ENCODE data around the gene EHBP1. TPM values are rescaled to one million over a fixed set of nuclear protein-coding genes. Genes with fewer than 3 reads are reported as not detected.
A peak's percentile ranks its signal among the peaks of the same experiment; 100 is the strongest.

Gene EHBP1
- total RNA-seq, 1 donor from 2014 or later = 27.6 TPM

DNA sequence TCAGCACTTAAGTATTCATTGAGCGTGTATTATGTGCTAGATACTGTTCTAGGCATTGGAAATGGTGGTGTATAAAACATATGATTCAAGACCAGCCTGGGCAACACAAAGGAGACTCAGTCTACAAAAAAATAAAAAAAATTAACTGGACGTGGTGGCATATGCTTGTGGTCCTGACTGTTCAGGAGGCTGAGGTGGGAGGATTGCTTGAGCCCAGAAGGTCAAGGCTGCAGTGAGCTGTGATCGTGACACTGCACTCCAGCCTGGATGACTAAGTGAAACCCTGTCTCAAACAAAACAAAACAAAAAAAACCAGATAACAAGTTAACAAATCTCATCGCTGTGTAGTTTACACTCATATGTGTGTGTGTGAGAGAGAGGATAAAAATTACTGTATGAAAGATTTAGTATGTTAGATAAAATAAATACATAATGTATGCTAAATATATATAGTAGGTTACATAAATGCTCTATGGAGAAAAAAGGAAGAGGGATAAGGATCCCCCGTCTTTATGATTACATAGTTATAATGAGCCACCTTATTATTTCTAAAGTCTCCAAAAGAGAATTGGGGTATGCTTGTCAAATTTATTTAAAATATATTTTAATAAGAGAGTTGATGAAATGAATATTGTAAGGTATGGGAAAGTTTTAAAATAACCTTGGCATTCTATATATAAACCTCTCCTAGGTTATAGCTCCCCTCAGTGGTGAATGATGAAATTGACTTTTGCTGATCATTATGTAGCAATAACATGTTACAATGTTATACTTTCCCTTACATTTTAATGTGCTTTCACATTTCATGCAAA, 69.2 kb downstream of the EHBP1 start:
- DNase-seq (ENCODE audit: low read depth) = peak; percentile 51

DNA sequence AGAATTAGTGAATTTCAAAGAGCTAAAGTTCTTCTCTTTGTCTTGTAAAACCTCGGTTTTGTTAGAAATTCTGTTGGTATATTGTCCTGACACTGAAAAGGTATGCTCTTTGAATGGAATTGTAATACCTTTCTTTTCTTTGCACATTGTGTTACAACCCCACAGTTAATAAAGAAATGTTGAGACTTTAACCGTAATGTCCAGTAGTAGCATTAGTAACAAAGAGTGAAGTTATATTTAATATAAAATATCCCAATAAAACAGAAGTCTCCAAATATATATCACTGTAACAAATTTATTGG, 69.8 kb downstream of the EHBP1 start:
- no peak for DNase-seq (ENCODE audit: low read depth)

DNA sequence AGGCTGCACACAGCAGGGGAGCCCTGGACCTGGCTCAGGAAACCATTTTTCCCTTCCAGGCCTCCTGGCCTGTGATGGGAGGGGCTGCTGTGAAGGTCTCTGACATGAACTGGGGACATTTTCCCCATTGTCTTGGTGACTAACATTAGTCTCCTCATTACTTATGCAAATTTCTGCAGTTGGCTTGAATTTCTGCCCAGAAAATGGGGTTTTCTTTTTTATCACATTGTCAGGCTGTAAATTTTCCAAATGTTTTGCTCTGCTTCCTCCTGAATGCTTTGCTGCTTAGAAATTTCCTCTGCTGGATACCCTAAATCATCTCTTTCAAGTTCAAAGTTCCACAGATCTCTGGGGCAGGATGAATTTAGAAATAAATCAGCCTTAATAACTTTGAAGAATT, 78.2 kb downstream of the EHBP1 start:
- no peak for DNase-seq (ENCODE audit: low read depth)

DNA sequence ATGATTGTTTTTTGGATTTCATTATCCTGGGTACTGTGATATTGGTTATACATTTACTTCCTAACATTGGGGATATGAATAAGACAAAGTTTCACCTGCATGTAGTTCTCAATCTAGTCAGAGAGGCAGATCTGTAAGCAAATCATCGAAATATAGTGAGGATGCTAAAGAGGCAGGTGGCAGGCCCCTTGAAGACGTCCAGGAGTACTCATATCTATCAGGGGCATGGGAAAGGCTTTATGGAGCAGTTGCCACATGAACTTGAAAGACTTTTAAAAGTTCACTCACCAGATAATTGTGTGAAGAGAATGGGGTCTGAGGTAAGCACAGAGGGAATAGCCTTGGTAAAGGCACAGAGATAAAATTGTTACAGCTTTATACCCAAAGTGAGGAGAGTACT, 78.8 kb downstream of the EHBP1 start:
- DNase-seq (ENCODE audit: low read depth) = no peak

DNA sequence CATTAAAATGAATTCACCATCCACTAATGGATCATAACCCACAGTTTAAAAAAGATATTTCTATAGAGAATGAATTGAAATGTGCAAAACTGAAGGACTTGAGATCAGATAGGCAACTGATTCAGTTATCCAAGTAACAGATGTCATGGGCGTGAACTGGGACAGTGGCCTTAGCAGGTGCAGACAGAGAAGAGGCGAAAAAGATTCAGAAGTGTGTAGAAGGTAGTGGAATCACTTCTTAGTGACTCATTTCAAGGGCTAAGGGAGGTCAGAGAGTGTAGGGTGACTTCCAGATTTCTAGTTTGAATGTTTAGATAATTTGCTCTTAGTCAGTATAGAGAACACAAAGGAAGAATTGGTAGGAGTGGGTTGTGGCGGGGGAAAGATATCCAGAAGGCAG, 79.7 kb downstream of the EHBP1 start:
- DNase-seq (ENCODE audit: low read depth) = peak; percentile 55

DNA sequence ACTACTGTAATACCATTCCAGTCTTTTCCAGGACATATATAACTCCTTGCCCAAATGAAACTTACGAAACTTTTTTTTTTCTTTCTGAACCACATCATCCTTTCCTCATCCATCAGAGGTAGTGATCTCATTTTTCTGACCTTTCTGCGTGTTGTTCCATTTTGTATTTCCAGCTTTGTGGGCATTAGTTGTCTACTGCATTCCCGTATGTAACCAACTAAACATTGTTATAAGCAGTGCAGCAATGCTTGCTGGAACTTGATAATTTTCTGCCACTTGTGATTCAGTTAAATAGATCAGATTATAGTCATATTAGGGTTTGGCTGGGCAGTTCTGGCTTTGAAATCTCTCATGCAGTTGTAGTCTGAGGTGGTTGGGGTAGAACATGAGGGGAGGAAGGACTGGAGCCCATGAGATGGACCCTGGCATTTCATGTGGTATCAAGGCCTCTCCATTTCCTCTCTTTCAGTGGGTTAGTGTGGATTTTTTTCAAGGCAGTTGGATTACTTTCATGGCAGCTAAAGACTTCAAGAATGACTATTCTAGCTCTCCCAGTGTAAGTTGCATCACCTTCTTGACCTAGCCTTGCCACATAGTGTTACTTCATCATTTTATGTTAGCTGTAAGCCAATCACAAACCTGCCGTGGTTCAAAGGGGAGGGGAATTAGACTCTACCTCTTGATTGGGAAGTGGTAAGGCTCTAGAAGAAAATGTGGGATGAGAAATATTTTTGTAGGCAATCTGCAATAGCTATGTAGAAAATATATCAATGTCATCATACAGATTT, 80.5 kb downstream of the EHBP1 start:
- DNase-seq (ENCODE audit: low read depth) = no peak

DNA sequence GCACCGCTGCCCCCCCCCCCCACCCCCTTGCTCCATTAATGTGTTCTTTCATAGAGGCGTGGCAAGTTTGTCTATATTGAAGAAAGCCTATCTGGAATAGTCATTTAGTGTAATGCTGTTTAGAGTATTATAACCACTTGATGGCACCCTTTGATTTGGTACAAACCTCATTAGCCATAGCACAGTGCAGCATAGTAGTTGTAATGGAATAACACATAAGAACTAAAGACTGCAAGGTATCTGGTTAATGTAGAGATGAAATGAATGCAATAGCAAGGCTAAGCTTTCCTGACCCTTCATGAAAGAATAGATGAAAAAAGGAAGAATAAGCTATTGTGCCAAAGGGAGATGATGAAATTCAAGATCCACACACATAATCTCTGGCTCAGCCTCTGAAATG, 81.9 kb downstream of the EHBP1 start:
- peak; percentile 47 for DNase-seq (ENCODE audit: low read depth)

DNA sequence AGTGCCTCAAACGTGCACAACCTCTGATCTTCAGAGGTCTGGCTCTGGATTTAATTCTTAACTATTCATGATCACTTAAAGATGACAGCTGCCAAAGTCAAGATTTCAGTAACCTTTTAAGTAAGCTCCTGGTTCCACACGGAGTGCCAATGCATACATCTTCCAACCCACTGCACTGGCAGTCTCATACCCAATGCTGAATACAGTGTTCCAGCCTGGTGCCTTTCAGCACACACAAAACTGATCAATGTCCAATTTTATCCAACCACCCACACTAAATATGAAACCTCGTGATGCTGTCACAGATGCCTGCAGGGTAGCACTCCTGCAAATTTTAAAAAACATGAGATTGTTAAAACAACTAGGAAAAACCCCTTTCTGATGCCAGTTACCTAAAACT, 84.0 kb downstream of the EHBP1 start:
- no peak for DNase-seq (ENCODE audit: low read depth)

DNA sequence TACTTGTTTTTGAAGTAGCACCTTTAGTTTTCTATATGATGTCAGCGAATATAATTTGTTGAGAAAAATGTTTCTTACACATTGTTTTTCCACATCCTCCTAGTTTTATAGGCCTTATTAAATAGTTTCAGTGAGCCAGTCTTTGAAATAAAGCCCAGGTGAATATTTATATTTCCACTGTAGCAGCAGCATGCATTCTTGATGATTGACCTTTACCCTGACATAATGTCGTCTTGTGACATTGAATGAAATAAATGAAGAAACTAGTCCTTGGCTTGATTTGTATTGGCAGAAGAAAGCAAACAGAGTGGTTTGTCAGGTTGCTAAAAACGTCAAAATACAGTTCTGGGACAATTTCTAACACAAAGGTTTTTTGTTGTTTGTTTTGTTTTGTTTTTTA, 84.4 kb downstream of the EHBP1 start:
- no peak for DNase-seq (ENCODE audit: low read depth)

DNA sequence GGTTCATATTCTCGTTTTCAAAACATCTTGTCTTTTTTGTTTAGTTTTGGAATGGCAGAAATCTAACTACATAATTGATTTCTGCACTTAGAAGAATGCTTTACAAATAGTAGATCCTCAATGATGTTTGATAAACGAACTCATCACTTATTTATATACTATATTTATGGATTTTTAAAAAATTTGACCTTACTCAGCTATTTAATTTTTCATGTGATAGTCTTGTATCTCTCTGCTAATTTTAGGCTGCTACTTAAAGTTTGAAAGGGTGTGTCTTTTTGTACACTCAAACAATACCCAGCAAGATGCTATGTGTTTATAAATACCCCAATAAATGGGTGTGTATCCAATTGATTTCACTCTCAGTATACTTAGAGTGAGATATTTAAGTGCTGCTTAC, 86.9 kb downstream of the EHBP1 start:
- no peak for DNase-seq (ENCODE audit: low read depth)

DNA sequence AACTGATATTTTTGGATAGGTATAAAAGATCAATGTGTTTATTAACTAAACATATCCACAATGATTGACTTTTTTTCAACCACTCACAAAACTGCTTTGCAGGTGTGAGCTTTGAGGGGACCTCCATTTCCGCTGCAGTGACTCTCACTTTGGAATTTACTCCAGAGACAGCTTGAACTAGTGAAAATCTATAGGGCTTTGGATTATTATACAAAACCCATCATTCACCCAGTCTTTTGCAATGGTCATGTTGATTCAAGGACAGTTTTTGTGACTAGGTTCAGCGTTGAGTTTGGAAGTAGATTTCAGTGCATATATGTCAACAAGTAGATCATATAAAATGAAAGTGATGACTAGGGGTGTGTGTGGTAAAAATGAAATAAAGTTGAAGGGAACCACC, 87.7 kb downstream of the EHBP1 start:
- DNase-seq (ENCODE audit: low read depth) = no peak

DNA sequence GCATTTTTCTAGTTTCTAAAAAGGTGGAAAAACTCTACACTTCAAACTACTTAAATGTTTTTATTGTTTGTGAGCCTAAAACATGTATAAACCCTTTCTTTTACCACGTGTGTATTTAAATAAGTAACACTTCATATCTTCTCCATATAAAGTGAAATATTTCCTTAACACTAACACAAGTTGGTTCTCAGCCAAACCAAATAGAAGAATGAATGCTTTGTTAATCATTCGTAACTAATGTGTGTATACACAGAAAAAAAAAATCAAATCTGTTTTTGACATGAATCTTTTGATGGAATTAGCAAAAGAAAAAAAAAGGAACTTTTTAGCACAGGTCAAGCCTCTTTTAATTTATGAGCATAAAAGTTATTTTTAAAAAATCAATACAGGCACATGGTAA, 89.3 kb downstream of the EHBP1 start:
- peak; percentile 18 for DNase-seq (ENCODE audit: low read depth)

DNA sequence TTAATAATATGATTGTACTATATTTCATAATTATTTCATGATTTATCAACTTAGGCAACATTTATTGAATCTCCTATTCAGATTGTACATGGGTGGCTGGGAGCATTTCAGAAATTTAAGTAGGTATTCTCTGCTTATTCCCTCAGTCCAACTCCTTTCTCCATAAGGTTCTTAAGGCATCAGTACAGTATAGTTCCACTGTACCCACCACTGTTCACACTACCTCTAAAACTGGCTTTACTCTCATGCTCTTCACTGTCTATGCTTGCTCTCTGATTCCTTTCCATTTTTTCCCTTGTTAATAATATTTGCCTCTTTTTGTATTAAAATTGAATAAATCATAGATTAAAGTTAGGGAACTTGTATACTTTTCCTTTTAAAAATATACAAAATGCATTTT, 89.8 kb downstream of the EHBP1 start:
- no peak for DNase-seq (ENCODE audit: low read depth)

DNA sequence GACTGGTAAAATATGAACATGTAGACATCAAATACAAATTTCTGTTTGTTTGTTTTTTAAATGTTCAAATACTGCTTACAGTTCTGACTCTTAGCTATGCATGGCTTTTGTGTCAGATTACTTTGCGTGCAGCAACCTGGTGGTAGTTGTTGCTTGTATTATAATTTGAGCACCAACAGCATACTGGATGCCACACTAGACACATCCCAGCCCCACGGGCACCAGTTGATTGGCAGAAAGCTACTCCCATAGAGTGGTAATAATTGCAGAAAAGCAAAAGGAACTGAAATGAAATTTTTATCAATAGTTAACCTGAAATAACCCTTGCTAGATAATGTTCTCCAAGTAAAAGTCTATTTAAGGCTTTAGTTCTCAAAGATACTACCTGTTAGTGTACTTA, 91.6 kb downstream of the EHBP1 start:
- no peak for DNase-seq (ENCODE audit: low read depth)

DNA sequence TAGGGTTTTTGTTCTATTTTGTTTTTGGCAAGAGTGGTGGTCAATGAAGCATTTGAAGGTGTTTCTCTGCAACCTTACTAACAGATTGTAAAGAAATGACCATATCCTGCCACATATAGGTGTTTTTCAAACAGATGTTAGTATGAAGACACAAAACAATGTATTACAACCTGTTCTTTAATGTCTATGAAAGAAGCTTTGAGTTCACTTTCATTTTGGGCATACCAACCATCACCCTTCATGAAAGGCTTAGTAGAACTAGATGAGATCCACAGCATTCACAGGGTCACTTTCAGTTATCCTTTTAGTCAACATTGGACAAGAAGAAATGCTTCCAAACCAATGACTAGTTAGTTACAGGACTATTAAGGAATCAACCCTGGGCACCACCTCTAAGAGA, 95.1 kb downstream of the EHBP1 start:
- no peak for DNase-seq (ENCODE audit: low read depth)

DNA sequence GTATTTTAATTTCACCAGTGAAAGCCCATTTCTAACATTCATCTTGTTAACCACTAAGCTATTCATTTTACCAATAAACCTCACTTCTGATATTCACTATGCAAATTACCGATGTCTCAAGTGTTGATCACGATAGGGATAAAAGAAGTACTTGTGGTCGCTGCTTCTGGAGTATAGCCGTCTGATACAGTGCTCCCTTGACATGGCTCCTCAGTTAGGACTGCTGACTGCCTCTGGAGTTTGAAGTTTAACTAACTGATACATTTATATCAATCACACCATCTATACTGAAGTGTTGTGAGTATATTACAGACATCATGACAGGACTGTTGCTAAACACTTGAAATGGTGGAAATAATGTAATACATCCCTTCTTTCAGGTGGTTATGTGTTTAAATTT, 95.6 kb downstream of the EHBP1 start:
- DNase-seq (ENCODE audit: low read depth) = no peak

DNA sequence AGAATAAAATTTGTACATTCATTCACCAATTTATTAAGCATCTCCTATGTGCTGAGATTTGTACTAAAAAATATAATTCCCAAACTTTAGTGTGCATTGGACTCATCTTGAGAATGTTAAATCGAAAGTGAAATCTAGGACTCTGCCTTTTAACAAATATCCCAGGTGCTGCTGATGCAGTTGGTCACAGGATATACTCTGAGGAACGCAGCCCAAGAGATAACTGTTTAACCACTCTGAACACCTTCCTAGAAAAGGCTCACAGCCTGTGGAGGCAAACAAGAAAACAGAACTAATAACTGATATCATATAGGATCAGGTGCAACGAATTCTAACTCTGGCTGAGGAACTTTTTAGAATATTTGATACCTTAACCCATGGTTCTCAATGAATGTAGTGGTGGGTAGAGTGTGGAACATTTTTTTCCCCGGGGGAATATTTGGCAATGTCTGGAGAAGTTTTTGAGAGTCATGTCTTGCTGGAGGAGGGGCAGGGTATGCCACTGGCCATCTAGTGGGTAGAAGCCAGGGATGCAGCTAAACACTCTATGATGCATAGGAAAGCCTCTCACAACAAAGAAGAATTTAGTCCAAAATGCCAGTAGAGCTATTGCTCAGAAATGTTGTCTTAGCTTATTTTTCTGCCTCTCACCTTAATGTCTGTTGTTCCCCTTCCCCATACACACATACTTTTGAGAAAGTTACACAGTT, 96.5 kb downstream of the EHBP1 start:
- DNase-seq (ENCODE audit: low read depth) = no peak

DNA sequence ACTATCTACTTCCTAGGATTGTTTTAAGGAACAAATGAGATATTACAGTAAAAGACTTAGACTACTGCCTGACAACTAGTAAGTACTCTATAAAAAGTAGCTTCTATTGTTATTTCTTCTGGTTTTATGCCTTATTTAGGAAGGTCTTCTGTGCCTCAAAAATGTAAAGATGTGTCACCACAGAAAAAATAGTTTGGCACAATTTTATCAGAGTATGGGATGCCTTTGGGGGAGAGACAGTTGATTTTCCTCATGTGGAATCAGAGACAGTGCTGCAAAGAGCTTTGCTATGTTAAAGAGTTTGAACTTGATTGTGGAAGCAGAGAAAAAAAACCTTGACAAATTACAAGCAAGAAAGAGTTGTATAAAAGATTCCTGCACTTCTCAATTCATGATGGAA, 98.4 kb downstream of the EHBP1 start:
- no peak for DNase-seq (ENCODE audit: low read depth)

DNA sequence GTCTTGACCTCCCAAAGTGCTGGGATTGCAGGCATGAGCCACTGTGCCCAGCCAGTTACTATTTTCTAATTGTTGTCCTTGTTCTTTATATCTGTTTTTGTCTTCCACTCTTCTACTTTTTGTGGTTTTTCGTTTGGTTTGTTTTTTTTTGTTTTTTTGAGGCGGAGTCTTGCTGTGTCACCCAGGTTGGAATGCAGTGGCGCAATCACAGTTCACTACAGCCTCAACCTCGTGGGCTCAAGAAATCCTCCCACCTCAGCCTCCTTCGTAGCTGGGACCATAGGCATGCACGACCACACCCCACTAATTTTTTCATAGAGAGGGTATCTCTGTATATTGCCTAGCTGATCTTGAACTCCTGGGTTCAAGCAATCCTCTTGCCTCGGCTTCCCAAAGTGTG, 100.7 kb downstream of the EHBP1 start:
- DNase-seq (ENCODE audit: low read depth) = no peak

DNA sequence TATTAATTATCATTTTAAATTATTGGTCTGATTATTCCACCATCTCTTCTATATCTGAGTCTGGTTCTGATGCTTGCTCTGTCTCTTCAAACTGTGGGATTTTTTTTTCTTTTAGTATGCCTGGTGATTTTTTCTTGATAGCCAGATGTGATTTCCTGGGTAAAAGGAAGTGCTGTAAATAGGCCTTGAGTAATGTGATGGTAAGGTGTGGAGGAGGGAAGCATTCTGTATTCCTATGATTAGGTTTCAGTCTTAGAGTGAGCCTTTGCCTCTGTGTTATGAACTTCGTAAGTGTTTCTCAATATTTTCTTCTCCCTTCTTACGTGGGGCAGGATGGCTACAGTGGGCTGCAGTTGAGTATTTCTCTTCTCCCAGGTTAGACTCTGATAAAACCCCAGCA, 103.0 kb downstream of the EHBP1 start:
- no peak for DNase-seq (ENCODE audit: low read depth)

DNA sequence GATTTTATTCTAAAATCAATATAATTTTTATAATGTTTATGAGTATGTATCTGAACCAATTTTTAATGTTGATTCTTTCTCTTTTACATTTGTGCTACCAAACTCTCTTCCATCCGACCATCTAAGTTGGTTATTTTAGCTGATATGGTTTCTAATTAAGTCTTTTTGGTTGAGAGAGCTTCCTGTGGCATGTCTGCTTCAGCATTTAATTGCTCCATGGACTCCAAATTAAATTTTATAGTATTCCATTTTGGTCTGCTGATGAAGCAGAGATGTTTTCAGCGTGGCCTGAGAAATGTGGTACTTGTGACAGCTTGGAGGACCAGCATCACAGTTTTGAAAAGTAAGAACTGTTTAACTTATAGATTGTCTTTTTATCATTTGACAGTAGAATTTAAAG, 105.6 kb downstream of the EHBP1 start:
- no peak for DNase-seq (ENCODE audit: low read depth)

DNA sequence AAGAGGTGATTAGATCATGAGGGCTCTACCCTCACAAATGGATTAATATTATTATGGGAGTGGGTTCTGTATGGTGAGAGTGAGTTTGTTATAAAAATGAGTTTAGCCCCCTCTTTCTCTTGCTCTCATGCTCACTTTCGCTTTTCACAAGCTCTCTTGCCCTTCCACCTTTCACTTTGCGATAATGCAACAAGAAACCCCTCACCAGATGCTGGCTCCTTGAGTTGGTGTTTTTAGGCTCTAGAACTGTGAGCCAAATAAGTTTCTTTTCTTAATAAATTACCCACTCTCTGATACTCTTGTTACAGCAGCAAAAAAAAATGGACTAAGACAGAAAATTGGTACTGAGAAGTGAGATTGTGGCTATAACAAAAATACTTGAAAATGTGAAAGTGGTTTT, 106.5 kb downstream of the EHBP1 start:
- DNase-seq (ENCODE audit: low read depth) = no peak

Measured in myocyte (in vitro differentiated cells).